A549 (cell line): Measurements from ENCODE around the gene ZNF768.

Experiments
- EP300 ChIP-seq, 2 experiments: fragments of >200 bp; sonication (Bioruptor Twin); formaldehyde crosslinking; IDR thresholded peaks; 2 replicates in 1 of 2; 3 replicates in 1 of 2; pipeline ENCODE4 v1.6.1; 2016 to 2017
- PHF8 ChIP-seq: fragments of 200-600 bp; sonication (generic); IDR thresholded peaks from 2 replicates; pipeline ENCODE4 v1.6.1; 2016; ENCODE audit warnings: low read depth, mild to moderate bottlenecking, antibody characterized with exemption, moderate library complexity, borderline replicate concordance
- RAD21 ChIP-seq, 2 experiments: fragments of >200 bp in 1 of 2; sonication (Bioruptor Twin) in 1 of 2; formaldehyde crosslinking in 1 of 2; IDR thresholded peaks in 1 of 2; conservative IDR thresholded peaks in 1 of 2; 2 replicates in 1 of 2; 3 replicates in 1 of 2; pipeline ENCODE4 v1.6.1; 2012 to 2018; ENCODE audit warnings: inconsistent platforms in 1 of 2
- TF ChIP-seq, protein P1 (sequence below): fragments of >200 bp; sonication (Bioruptor Twin); formaldehyde crosslinking; IDR thresholded peaks from 3 replicates; pipeline ENCODE4 v1.5.1; 2016

GRCh38 chr16:30494709-30495108 is 31.7 kb downstream of the ZNF768 start:
- TF ChIP-seq, protein P1, sequence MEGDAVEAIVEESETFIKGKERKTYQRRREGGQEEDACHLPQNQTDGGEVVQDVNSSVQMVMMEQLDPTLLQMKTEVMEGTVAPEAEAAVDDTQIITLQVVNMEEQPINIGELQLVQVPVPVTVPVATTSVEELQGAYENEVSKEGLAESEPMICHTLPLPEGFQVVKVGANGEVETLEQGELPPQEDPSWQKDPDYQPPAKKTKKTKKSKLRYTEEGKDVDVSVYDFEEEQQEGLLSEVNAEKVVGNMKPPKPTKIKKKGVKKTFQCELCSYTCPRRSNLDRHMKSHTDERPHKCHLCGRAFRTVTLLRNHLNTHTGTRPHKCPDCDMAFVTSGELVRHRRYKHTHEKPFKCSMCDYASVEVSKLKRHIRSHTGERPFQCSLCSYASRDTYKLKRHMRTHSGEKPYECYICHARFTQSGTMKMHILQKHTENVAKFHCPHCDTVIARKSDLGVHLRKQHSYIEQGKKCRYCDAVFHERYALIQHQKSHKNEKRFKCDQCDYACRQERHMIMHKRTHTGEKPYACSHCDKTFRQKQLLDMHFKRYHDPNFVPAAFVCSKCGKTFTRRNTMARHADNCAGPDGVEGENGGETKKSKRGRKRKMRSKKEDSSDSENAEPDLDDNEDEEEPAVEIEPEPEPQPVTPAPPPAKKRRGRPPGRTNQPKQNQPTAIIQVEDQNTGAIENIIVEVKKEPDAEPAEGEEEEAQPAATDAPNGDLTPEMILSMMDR = no peak
- TF ChIP-seq PHF8 (no peak), EP300 (IDR thresholded peaks at IDR 0.05) (no peak), RAD21 (conservative IDR thresholded peaks at IDR 0.05 in 1 of 2, IDR thresholded peaks at IDR 0.05 in 1 of 2) (no peak)
